Activated T-cell treated with anti-CD3 and anti-CD28 coated beads for 1 hour (primary cell): ENCODE data around the gene KRAS.

ENCODE experiments used
- DNase-seq: peaks from one replicate; pipeline ENCODE4 v3.0.0-alpha.2; 2020; ENCODE audit warnings: low read depth

KRAS gene

DNA sequence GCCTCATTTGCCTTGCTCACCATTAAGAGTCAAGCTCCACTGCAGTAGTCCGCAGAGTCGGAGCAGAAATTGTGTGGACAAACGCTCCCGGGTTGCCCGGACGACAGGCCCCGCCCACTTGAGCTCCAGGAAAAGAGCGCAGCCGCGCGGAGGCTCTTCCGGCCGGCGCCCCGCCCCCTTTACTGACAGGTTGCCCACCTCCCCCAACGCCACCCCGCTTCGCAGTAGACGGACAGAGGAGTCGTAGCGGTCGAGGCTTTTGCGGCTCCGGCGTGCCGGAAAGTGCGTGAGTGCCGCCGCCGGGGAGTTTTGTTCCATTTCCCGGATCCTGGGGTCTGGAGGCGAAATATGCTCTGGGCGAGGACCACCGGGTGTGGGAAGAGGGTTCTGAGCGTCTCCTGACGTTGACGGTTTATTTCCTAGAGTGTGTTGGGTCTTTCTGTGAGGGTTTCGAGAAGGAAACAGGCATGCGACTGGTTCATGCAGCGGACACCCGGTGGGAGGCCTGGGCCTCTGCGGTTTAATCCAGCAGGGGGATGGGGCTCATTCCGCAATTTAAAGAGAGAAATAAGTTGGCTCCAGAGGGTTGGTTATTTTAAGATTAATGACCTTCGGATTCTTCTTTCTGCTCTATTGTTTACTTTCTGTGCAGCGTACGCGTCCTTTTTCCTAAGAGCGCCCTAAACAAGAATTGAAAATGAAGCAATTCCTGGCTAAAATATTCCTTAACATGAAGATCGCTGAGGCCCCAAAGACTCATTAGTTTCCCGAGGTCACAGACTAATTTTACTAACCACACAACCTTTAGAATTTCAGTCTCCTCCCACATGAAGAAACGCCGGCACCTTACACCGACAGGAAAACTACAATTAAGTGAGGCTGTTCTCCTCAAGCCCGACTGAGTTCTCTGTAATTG lies 55.4 kb downstream of the KRAS start, which contains the start of the genes DNAI7 and ETFRF1:
Gene DNAI7 (minus strand): TSS at position 105 of the 916 bp plus-strand sequence. CDS start 82 bp downstream, at position 23.
Gene ETFRF1 (plus strand): TSS at position 182 of the 916 bp plus-strand sequence. CDS start 8,720 bp downstream, outside the sequence.
- peak; percentile 97 for DNase-seq

DNA sequence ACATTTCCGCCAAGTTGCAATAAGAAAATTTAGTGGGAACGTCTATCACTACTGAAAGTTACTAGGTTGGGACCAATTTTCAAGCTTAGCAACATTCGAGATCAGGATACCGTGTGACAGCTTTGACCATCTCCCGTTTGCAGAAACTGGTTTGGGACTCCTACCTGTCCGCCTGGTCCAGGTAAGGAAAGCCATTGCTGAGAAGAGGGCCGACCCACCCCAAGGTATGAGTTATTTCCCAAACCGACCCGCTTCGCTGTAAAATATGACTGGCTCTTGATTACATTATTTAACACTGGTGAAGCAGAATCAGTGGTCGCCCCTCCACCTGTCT lies 56.0 kb downstream of the KRAS start:
- no peak for DNase-seq

DNA sequence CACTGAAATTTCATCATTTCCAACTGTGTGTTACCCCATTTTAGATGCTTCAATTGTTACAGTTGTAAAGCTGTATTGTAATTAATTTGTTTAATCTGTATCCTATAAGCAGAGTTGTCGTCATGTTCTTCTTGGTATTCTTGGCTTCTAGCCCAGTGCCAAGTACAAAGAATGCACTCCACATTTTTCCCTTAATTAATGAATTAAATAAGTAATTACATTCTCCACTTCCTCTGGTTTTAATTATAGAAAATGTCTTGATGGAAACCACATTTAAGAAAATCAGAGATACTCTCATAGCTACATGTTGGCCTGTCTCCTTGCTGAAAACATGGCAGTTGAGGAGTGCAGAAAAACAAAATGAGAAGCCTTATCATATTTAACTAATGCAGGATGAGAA lies 56.5 kb downstream of the KRAS start:
- no peak for DNase-seq

DNA sequence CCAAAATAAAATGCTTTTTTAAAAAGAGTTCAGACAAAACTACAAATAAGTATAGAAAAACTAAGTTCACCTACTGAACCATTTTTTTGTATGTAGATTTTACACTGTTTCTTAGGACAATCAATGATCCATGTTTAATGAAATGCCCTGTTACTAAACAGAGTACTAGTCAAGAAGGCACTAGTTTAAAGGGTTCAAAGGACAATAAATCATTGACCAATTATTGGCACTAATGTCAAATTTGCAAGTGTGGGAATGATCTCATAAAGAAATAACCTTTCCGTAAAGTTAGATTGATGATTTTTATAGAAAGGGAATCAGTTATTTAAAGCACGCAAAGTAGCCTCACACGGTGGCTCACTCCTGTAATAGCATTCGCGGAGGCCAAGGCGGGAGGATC lies 59.9 kb downstream of the KRAS start:
- DNase-seq, result no peak

DNA sequence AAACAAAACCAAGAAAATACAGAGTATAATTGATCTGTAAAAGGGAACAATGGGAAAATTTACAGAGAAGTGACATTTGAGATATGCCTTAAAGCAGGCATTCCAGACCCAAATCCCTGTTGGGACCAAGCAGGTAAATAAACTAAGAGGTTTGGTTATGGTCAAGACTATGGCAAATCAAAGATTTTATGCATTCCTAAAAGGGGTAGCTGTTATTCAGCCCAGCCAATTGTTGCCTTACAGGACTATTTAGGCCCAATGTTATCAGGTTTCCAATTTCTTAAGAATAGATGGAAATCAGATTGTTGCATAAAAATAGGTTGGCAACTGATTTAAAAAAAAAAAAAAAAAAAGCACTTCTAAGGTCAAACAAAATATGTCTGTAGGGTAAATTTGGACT lies 61.1 kb downstream of the KRAS start:
- no peak for DNase-seq

DNA sequence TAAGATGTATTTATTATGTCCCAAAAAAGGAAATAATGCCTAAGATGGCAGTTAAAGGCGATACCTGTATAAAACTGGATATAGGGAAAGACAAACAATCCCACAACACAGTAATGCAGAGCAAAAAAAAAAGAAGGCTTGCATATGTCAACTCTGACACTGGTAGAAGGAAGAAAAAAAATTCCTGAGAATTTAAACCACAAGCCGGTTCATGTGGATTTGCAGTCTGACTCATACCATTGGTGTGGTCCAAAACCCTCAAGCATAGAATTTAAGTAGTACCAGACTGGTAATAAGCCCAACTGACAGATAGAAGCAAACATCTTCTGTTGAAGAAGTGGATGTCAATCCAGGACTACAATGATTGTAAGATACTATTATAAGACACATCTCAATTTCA lies 62.9 kb downstream of the KRAS start:
- no peak for DNase-seq

DNA sequence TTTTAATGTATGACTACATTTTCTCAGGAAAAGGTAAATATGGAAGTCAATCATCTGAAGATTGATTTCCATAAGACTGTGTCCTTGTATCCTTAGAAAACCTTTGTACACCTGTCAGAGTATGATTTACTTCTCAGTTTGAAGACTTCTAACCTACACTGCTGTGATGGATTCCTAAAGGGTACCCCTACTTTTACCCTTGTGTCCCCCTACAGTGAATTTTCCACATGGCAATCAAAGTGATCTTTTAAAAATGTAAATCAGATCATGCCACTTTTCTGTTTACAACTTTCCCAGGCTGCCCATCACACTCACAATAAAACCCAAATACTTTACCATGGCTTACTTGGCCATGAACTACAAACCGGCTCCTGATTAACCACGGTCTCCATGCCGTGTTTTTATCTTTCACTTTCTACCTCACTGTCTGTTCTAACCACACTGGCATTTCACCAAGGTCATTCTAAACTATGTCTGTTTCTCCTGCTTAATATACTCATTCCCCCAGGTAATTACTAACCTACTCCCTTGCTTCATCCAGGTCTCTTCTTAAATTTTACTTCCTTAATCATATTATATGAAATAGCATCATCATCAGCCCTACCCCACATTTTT lies 63.8 kb downstream of the KRAS start:
- DNase-seq, result no peak

DNA sequence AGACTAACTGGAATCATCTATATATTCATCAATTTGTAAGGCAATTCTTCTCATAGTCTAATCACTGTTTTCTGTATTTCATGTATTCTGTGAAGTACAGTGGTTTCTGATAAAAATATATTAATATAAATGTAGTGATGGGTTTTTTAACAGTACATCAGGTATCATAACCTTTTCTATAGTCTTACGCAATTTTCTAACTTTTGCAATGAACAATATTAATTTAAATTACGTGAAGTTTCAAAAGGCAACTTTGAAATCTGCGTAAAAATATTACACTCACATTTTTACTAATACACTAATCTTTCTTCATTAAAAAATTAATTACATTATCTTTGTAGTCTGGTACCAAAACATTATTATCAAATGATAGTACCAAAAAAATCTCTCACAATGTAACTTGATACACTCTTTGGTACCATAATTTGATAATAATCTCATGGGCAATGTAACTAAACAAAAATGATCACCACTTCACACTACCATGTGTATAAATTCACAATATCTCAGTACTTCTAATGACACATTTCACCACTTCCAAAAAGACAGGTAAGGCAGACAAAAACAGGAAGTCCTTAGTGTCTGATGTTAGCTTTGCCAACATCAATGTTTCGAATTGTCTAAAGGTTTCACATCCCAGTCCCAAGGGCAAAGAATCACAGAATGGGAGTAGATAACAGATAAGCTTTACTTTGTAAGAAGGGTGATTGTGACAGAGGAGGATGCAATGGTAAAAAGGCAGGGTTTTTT lies 64.5 kb downstream of the KRAS start:
- DNase-seq, result no peak

DNA sequence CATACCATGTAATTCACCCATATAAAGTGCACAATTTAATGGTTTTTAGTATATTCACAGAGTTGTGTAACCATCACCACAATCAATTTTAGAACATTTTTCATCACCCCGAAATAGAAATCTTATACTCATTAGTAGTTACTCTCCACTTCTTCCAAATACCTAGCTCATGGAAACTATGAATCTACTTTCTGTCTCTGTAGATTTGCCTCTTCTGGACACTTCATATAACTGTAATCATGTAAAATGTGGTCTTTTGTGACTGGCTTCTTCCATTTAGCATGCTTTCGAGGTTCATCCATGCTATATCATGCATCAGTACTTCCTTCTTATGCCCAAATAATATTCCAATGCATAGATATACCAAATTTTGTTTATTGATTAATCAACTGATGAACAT lies 66.6 kb downstream of the KRAS start:
- no peak for DNase-seq

DNA sequence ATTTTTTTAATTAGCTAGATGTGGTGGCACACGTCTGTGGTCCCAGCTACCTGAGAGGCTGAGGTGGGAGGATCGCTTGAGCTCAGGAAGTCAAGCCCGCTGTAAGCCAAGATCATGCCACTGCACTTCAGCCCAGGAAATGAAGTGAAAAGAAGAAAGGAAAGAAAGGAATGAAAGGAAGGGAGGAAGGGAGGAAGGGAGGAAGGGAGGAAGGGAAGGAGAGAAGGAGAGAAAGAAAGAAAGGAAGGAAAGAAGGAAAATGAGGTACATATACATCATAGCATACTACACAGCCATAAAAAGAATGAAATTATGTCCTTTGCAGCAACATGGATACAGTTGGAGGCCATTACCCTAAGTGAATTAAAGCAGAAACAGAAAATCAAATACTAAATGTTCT lies 68.0 kb downstream of the KRAS start:
- DNase-seq, result no peak

DNA sequence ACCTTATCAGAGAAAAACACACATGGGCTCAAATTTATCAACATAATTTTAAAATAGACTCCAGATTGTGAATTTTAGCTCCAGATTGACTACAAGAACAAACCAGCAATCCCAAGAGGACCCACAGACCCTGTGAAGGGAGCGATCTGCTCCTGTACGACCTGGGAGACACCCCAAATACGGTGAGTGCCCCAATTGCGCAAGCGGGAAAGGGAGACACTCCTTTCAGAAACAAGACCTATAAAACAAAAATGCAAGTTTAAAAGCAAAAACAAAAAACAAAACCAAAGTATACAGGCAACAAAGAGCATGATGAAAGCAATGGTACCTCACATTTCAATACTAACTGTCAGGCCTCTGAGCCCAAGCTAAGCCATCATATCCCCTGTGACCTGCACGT lies 87.9 kb downstream of the KRAS start:
- no peak for DNase-seq

DNA sequence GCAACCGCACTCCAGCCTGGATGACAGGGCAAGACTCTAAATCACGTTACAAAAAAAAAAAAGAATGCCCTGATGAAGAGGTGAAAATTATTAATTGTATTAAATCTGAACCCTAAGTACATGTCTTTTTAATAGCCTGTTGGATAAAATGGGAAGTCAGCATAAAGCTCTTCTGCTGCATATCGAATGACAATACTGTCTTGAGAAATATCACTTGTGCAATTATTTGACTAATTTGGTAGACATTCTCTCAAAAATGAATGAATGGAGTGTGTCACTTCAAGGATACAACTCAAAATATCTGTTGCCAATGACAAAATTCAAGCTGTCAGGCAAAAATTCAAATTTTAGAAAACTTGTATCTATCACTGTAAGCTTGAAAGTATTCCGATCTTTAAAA lies 94.7 kb downstream of the KRAS start:
- no peak for DNase-seq

DNA sequence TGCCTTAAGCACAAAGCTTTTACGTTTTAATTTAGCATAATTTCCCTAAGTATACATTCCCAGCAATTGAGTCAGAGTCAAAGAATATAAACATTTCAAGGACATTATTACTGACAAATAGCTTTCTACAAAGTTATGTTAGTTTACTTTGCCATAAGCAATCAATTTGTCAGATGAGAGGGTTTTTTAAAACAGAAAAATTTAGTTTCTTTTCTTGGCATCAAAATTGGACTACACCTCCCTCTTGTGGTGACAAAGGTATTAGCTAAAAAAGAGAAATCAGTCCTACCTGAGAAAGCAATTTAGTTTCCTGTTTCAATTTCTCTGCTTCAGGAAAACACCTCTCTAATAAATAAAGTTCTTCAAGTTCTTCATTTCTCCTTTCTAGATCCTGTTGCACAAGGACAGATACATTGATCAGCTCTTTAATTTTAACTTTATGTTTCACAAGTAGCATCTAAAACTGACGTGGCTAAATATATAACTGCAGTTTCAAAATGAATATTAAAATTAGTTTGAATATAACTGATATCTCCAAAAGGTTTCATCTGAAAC lies 95.6 kb downstream of the KRAS start:
- no peak for DNase-seq
